Heart left ventricle (tissue), 16 donors: Measurements from ENCODE around the gene LRRC43. TPM values are rescaled to one million over a fixed set of nuclear protein-coding genes. Genes with fewer than 3 reads are reported as not detected.

Experiments used
- ATAC-seq, 4 donors: fragments of 200-7000 bp; cut with Tn5 transposase; one replicate each; pipeline ENCODE4 v1.9.1; 2020 to 2022; ENCODE audit warnings: moderate library complexity in 4 of 4, mild to moderate bottlenecking in 3 of 4, moderate number of reproducible peaks in 1 of 4
- DNase-seq, 5 donors: peaks; one replicate each; pipeline ENCODE4 v3.0.0-alpha.2; 2020
- H3K27ac ChIP-seq, 12 donors: fragments of 200-600 bp; sonication (generic) in 4 of 12; one replicate each; pipeline versions ENCODE4 v1.5.0 to v1.8.0; 2016 to 2022; ENCODE audit warnings: mild to moderate bottlenecking in 2 of 12
- H3K27me3 ChIP-seq, 9 donors: fragments of 200-600 bp; sonication (generic) in 2 of 9; one replicate each; pipeline versions ENCODE4 v1.5.1 to v1.8.0; 2016 to 2022; ENCODE audit warnings: mild to moderate bottlenecking in 3 of 9
- H3K36me3 ChIP-seq, 9 donors: fragments of 200-600 bp; sonication (generic) in 2 of 9; one replicate each; pipeline versions ENCODE4 v1.5.0 to v1.8.0; 2018 to 2022; ENCODE audit warnings: mild to moderate bottlenecking in 2 of 9
- H3K4me1 ChIP-seq, 12 donors: fragments of 200-600 bp; sonication (generic) in 4 of 12; one replicate each; pipeline versions ENCODE4 v1.5.0 to v1.8.0; 2016 to 2022; ENCODE audit warnings: mild to moderate bottlenecking in 3 of 12
- H3K4me3 ChIP-seq, 12 donors: fragments of 200-600 bp; sonication (generic) in 4 of 12; one replicate each; pipeline versions ENCODE4 v1.5.0 to v1.8.0; 2017 to 2022; ENCODE audit warnings: mild to moderate bottlenecking in 9 of 12, moderate library complexity in 4 of 12
- H3K9me3 ChIP-seq, 12 donors: fragments of 200-600 bp; sonication (generic) in 4 of 12; one replicate each; pipeline versions ENCODE4 v1.5.0 to v1.8.0; 2016 to 2022; ENCODE audit warnings: mild to moderate bottlenecking in 1 of 12
- POLR2A ChIP-seq, 2 donors: fragments of 450-650 bp; IDR thresholded peaks; one replicate each; pipeline ENCODE4 v1.6.1; 2017; ENCODE audit warnings: antibody characterized with exemption in 2 of 2, mild to moderate bottlenecking in 2 of 2, moderate library complexity in 2 of 2
- WGBS, 4 donors: extraction: QIAGEN DNeasy Blood & Tissue Kit in 2 of 4; methylation state at CpG; one replicate each; pipeline versions ENCODE4 v1.1.5 to v1.1.7; 2013 to 2018; 5-methylcytosine and 5-hydroxymethylcytosine counted together
- intact Hi-C, 10 donors: fragments of 100-400 bp; cut with DNase I; formaldehyde crosslinking; loops; one replicate each; pipeline versions ENCODE4 v1.11.1 to v1.14.2; 2022
- polyA plus RNA-seq, 2 donors: library from polyadenylated mRNA; stranded (reverse); fragments of 200-250 nt; gene quantifications; one replicate each; pipeline ENCODE4 v1.2.3, GENCODE V29; 2013
- total RNA-seq, 9 donors: library from RNA; depleted of rRNA in 2 of 9; stranded (reverse); fragments of >200 nt in 2 of 9; fragmentation: NEBNext Ultra II Directional in 3 of 9; extraction: Animal tissue kit (Norgen Biotek cat#: 25700) in 3 of 9; gene quantifications; one replicate each; pipeline versions ENCODE4 v1.1.0 to v1.2.4, GENCODE V29; 2016 to 2023
- TF ChIP-seq, protein P1 (sequence below), 12 donors: fragments of 200-600 bp; sonication (generic) in 4 of 12; IDR thresholded peaks; one replicate each; pipeline versions ENCODE4 v1.5.0 to v1.8.0; 2018 to 2022; ENCODE audit warnings: antibody characterized with exemption in 12 of 12, mild to moderate bottlenecking in 5 of 12
- donor health status: ischemic (EF 13 %, LVEDD 7.1; RV severe dilation, severe dysfunction).
- donor health status: healthy with polysubstance abuse.
- donor health status: DM: no; HTN: yes; CAD: no.
- donor health status: DM: no; HTN: no; CAD: no.
- donor health status: ischemic (EF 25% LVEDD 6.9; RV normal size, moderate dysfunction).
- donor health status: ischemic (EF 25% LVEDD 5.7; RV mildly dilated, moderate dysfunction).
- donor health status: healthy.
- donor health status: DM: yes; HTN: yes; CAD: no.
- donor health status: ischemic (EF 35%, LVEDD 5.7; RV mildly dilated, moderate dysfunction).
- donor health status: nonischemic (EF 11% LVEDD 7.7; RV severe dilation, severe dysfunction).
- donor health status: DM: yes; HTN: yes; CAD: no.
- donor health status: PGD.
- donor health status: ischemic (EF 29% LVEDD 5.4; RV normal size, mild dysfunction).
- donor health status: nonischemic (EF 23%, LVEDD 6.1; RV moderate dilation, normal function).

The LRRC43 gene
- total and polyA plus RNA-seq, 11 donors = 0.15 to 1.9 (median 0.83) TPM; not detected in 1

- H3K4me3 ChIP-seq = no peak overlapping the region
- no peaks in the 10 kb centered on the region for H3K4me1 ChIP-seq
- ATAC-seq (no peak), DNase-seq (no peak)
- TF ChIP-seq, protein P1, sequence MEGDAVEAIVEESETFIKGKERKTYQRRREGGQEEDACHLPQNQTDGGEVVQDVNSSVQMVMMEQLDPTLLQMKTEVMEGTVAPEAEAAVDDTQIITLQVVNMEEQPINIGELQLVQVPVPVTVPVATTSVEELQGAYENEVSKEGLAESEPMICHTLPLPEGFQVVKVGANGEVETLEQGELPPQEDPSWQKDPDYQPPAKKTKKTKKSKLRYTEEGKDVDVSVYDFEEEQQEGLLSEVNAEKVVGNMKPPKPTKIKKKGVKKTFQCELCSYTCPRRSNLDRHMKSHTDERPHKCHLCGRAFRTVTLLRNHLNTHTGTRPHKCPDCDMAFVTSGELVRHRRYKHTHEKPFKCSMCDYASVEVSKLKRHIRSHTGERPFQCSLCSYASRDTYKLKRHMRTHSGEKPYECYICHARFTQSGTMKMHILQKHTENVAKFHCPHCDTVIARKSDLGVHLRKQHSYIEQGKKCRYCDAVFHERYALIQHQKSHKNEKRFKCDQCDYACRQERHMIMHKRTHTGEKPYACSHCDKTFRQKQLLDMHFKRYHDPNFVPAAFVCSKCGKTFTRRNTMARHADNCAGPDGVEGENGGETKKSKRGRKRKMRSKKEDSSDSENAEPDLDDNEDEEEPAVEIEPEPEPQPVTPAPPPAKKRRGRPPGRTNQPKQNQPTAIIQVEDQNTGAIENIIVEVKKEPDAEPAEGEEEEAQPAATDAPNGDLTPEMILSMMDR (IDR thresholded peaks at IDR 0.05) = no peak
- TF ChIP-seq POLR2A (IDR thresholded peaks at IDR 0.05) = no peak
- no peaks in the 10 kb centered on the region for H3K9me3 ChIP-seq
- WGBS, 4 donors = 58 to 80% (median 68%) methylated on average over 1 to 6 of the region's 6 CpGs
- no peak overlapping the region for H3K27ac ChIP-seq
- no peaks in the 10 kb centered on the region for H3K27me3 ChIP-seq
- intact Hi-C loops = no loop called here
- H3K36me3 ChIP-seq = peaks cover 0 to 70% (median 61%) of the 10 kb centered on the region in 9 donors
Measured at GRCh38 chr12:122142857-122143256, 40.1 kb upstream of the LRRC43 start.

DNA sequence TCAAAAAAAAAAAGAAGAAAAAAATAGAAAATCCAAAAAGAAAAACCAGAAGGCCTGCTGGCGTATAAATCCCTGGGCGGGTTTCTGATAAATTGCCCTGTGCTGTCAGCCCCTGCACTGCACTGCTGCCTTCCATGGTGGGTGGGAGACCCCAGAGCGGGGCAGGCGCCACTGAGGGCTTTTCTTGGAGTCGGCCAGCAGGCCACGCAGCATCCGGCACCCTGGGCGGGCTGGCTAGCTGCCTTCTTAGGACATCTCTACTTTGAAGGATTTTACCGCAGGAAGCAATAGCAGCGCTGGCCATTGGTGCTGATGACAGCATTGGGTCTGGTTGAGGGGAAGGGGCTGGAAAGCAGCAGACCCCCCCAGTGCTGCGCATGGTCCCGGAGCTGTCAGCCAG, 38.0 kb upstream of the LRRC43 start:
- intact Hi-C loops = no loop called here
- no peak for ATAC-seq
- peaks cover 0 to 3% (median 0%) of the 10 kb centered on the region in 9 donors for H3K27me3 ChIP-seq
- no peaks in the 10 kb centered on the region for H3K9me3 ChIP-seq
- H3K27ac ChIP-seq = no peak overlapping the region
- no peaks in the 10 kb centered on the region for H3K4me1 ChIP-seq
- TF ChIP-seq, protein P1 (IDR thresholded peaks at IDR 0.05) = no peak
- TF ChIP-seq POLR2A (IDR thresholded peaks at IDR 0.05) = no peak
- peaks cover 0 to 50% (median 40%) of the 10 kb centered on the region in 9 donors for H3K36me3 ChIP-seq
- 92 to 97% (median 95%) methylated on average over 12 of the region's 12 CpGs for WGBS, 4 donors
- no peak overlapping the region for H3K4me3 ChIP-seq
- DNase-seq = no peak

DNA sequence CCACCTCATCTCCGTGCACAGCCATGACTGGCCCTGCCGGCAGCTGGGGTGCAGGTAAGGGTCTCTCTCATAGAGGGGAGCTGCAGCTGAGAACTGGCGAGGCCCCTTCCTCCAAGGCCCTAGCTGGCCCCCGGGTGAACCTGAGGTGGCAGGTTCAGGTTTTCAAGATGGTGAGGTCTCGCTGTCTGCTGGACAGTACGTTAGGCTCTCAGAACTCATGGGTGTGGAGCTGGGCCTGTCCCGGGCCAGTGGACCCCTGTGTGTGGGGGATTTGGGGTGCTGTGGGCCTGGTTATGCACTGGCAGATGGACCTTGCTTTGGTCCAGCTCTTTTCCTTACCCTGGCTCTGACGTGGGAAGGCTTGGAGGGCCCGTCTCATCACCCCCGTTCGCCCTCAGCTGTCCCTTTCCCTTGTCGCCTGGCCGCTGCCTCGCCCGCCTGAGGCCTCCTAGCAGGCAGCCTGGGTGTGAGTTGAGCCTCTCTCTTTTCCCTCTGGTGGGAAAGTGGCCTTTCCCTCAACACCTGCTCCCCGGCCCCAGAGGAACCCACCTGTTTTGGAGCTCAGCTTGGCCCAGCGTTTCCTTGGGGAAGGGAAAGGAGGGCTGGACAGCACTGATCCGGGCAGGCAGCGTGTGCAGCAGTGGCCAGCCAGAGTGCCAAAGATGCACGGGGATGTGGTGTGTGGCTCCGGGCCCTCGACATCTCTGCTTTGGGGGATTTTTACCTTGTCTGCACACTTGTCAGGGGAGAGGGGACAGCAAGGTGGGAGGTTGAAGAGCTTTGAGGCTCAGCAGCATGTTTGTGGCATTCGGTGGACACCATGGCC, 37.2 kb upstream of the LRRC43 start:
- WGBS, 4 donors = 89 to 92% (median 91%) methylated on average over 22 to 23 of the region's 23 CpGs
- DNase-seq (no peak), ATAC-seq (no peak)
- no peak overlapping the region for H3K27ac ChIP-seq
- H3K4me3 ChIP-seq = no peak overlapping the region
- intact Hi-C loops = no loop called here
- peaks cover 0 to 42% (median 34%) of the 10 kb centered on the region in 9 donors for H3K36me3 ChIP-seq
- TF ChIP-seq, protein P1 (IDR thresholded peaks at IDR 0.05) = no peak
- no peak for TF ChIP-seq POLR2A (IDR thresholded peaks at IDR 0.05)
- H3K4me1 ChIP-seq = no peaks in the 10 kb centered on the region
- no peaks in the 10 kb centered on the region for H3K9me3 ChIP-seq
- H3K27me3 ChIP-seq = peaks cover 0 to 9% (median 0%) of the 10 kb centered on the region in 9 donors

DNA sequence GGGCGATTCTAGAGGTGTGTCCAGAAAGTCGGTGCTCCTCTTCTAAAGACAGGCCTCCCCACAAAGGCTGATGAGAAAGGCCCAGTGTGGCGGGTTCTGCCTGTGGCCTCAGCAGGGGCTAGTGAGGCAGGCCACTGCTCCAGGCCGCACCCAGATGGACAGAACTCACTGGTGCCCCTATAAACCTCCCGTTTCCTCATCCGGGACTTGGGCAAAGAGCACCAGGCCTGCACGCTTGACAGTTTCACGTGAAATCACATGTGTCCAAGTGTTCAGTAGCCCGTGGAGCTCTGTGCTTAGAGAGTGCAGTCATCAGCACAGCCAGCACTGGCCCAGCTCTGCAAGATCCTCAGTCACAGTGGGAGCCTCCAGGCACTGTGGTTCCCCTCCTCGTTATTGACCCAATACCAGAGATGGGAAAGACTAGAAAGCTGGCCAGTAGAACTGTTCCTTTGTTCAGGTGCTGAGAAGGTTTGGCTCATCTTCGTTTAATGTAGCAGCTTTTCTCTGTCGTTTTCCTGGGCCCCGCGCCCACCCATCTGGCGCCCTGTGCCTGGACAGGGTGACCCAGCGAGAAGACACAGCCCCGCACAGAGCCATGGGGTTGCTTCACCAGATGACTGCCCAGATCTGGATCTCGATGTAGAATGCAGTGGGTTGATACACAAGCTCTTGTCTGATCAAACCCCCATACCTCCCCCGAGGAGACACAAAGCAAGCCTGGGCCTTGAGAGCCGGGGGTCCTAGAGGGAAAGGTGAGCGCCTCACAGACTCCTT, 35.2 kb upstream of the LRRC43 start:
- TF ChIP-seq, protein P1 (IDR thresholded peaks at IDR 0.05) = no peak
- no peak for TF ChIP-seq POLR2A (IDR thresholded peaks at IDR 0.05)

More for the DNA sequence above, 35.2 kb upstream of the LRRC43 start:
- H3K4me3 ChIP-seq = no peak overlapping the region
- H3K27me3 ChIP-seq = peaks cover 0 to 9% (median 0%) of the 10 kb centered on the region in 9 donors
- ATAC-seq (peak in 1 of 4 donors; percentile 11), DNase-seq (no peak)
- WGBS, 4 donors = 82 to 89% (median 85%) methylated on average over 17 to 21 of the region's 21 CpGs
- intact Hi-C loops = no loop called here
- peaks cover 0 to 22% (median 15%) of the 10 kb centered on the region in 9 donors for H3K36me3 ChIP-seq
- no peaks in the 10 kb centered on the region for H3K9me3 ChIP-seq
- H3K27ac ChIP-seq = no peak overlapping the region
- no peaks in the 10 kb centered on the region for H3K4me1 ChIP-seq
